H1 (cell line): ENCODE results near the gene PLPPR1. TPM values are rescaled to one million over a fixed set of nuclear protein-coding genes. Genes with fewer than 3 reads are reported as not detected.

Experiments
- CTCF ChIA-PET: fragments of 300-600 bp; sonication (Branson Sonifier 250); formaldehyde crosslinking; loops from one replicate; lab custom pipeline; 2021; ENCODE audit not compliant: partially characterized antibody; lab: Charles Lee
- POLR2A ChIA-PET: fragments of 300-600 bp; sonication (Branson Sonifier 250); formaldehyde crosslinking; loops from one replicate; lab custom pipeline; 2021; ENCODE audit warnings: inconsistent platforms; ENCODE audit not compliant: partially characterized antibody; lab: Charles Lee
- DNase-seq, 2 experiments: peaks; one replicate each; pipeline versions ENCODE4 v3.0.0 to v3.0.0-alpha.2; 2010 to 2022; ENCODE audit warnings: low spot score in 2 of 2, low read depth in 1 of 2, mixed read lengths in 1 of 2
- FAIRE-seq: peaks from 2 replicates; lab custom pipeline; 2011; peaks lifted over from hg19 to GRCh38; lab: Jason Lieb, UNC
- H2AFZ ChIP-seq: 2 replicates; pipeline ENCODE4 v1.8.1; 2012; ENCODE audit warnings: low read length, inconsistent platforms
- H2AK5ac ChIP-seq: 2 replicates; pipeline ENCODE4 v1.6.1; 2013; ENCODE audit warnings: low read depth, low read length
- H2BK120ac ChIP-seq: replicated peaks from 2 replicates; pipeline ENCODE3; 2013; ENCODE audit warnings: low read depth, low read length, inconsistent platforms
- H2BK12ac ChIP-seq: 2 replicates; pipeline ENCODE4 v1.6.1; 2013; ENCODE audit warnings: low read depth, low read length
- H2BK15ac ChIP-seq: 2 replicates; pipeline ENCODE4 v1.6.1; 2013; ENCODE audit warnings: low read length
- H2BK20ac ChIP-seq: 2 replicates; pipeline ENCODE4 v1.6.1; 2013; ENCODE audit warnings: low read length
- H2BK5ac ChIP-seq: 2 replicates; pipeline ENCODE4 v1.6.1; 2013; ENCODE audit warnings: low read depth, low read length
- H3K14ac ChIP-seq: 2 replicates; pipeline ENCODE4 v1.6.1; 2013; ENCODE audit warnings: inconsistent platforms; ENCODE audit not compliant: insufficient read length
- H3K18ac ChIP-seq: 2 replicates; pipeline ENCODE4 v1.6.1; 2013; ENCODE audit warnings: low read length; ENCODE audit errors: extremely low read depth
- H3K23ac ChIP-seq: 2 replicates; pipeline ENCODE4 v1.6.1; 2013; ENCODE audit warnings: inconsistent platforms; ENCODE audit not compliant: insufficient read length
- H3K23me2 ChIP-seq: 2 replicates; pipeline ENCODE4 v1.6.1; 2013; ENCODE audit warnings: low read depth, low read length
- H3K27ac ChIP-seq: 2 replicates; pipeline ENCODE4 v1.6.1; 2011; ENCODE audit warnings: low read depth, low read length, inconsistent platforms
- H3K27me3 ChIP-seq, 4 experiments: replicated peaks in 1 of 4; 1 replicate in 1 of 4; 2 replicates in 3 of 4; pipeline versions ENCODE4 v1.6.1 to v1.8.1; 2011 to 2013; ENCODE audit warnings: low read length in 3 of 4, mild to moderate bottlenecking in 3 of 4, inconsistent platforms in 2 of 4, mixed read lengths in 2 of 4, moderate library complexity in 1 of 4; ENCODE audit not compliant: control insufficient read depth in 3 of 4, insufficient read depth in 3 of 4; ENCODE audit errors: extremely low read depth in 1 of 4
- H3K36me3 ChIP-seq, 4 experiments: 2 replicates each; pipeline versions ENCODE4 v1.6.1 to v1.8.1; 2011 to 2013; ENCODE audit warnings: mild to moderate bottlenecking in 4 of 4, low read length in 3 of 4, moderate library complexity in 2 of 4, control low read depth in 1 of 4, inconsistent platforms in 1 of 4; ENCODE audit not compliant: insufficient read depth in 4 of 4, control insufficient read depth in 2 of 4
- H3K4ac ChIP-seq: replicated peaks from 2 replicates; pipeline ENCODE3; 2013; ENCODE audit warnings: low read length, low read depth, mixed read lengths, inconsistent platforms; ENCODE audit not compliant: insufficient read length
- H3K4me1 ChIP-seq, 4 experiments: replicated peaks in 1 of 4; 1 replicate in 1 of 4; 2 replicates in 3 of 4; pipeline versions ENCODE4 v1.6.1 to v1.8.1; 2011 to 2013; ENCODE audit warnings: low read length in 3 of 4, inconsistent platforms in 2 of 4, mixed read lengths in 1 of 4; ENCODE audit not compliant: insufficient read depth in 4 of 4, control insufficient read depth in 3 of 4
- H3K4me2 ChIP-seq, 2 experiments: 2 replicates each; pipeline versions ENCODE4 v1.6.1 to v1.8.1; 2011 to 2013; ENCODE audit warnings: low read depth in 2 of 2, low read length in 2 of 2, control low read depth in 1 of 2, inconsistent platforms in 1 of 2, mild to moderate bottlenecking in 1 of 2; ENCODE audit not compliant: insufficient read depth in 1 of 2
- H3K4me3 ChIP-seq, 4 experiments: fragments of 200-600, 300-600 bp in 1 of 4; sonication (generic), shearing (Covaris generic), sonication (Bioruptor Twin) in 1 of 4; 2 replicates each; pipeline versions ENCODE4 v1.5.1 to v1.8.1; 2011 to 2016; ENCODE audit warnings: low read length in 4 of 4, low read depth in 3 of 4, control low read depth in 2 of 4, inconsistent platforms in 2 of 4, mild to moderate bottlenecking in 2 of 4, mixed read lengths in 1 of 4, moderate library complexity in 1 of 4; ENCODE audit not compliant: insufficient read depth in 2 of 4; ENCODE audit errors: extremely low read depth in 1 of 4
- H3K56ac ChIP-seq: replicated peaks from 2 replicates; pipeline ENCODE3; 2013; ENCODE audit warnings: low read depth, mild to moderate bottlenecking, mixed read lengths, low read length, inconsistent platforms; ENCODE audit not compliant: insufficient read length
- H3K79me1 ChIP-seq: 2 replicates; pipeline ENCODE4 v1.6.1; 2013; ENCODE audit warnings: low read depth, low read length, control low read depth
- H3K79me2 ChIP-seq, 2 experiments: 2 replicates each; pipeline versions ENCODE4 v1.6.1 to v1.8.1; 2012 to 2013; ENCODE audit warnings: low read length in 2 of 2, mild to moderate bottlenecking in 2 of 2, inconsistent platforms in 1 of 2; ENCODE audit not compliant: insufficient read depth in 2 of 2, control insufficient read depth in 1 of 2
- H3K9ac ChIP-seq, 4 experiments: replicated peaks in 1 of 4; 1 replicate in 1 of 4; 2 replicates in 3 of 4; pipeline versions ENCODE4 v1.6.1 to v1.8.1; 2011 to 2013; ENCODE audit warnings: low read depth in 3 of 4, low read length in 3 of 4, control low read depth in 2 of 4, mild to moderate bottlenecking in 2 of 4, moderate library complexity in 2 of 4, inconsistent platforms in 1 of 4; ENCODE audit errors: extremely low read depth in 1 of 4
- H3K9me3 ChIP-seq, 2 experiments: 2 replicates each; pipeline versions ENCODE4 v1.6.1 to v1.8.1; 2012 to 2013; ENCODE audit warnings: mild to moderate bottlenecking in 2 of 2, moderate library complexity in 2 of 2, control low read depth in 1 of 2, inconsistent platforms in 1 of 2, low read depth in 1 of 2, low read length in 1 of 2, mixed read lengths in 1 of 2; ENCODE audit not compliant: insufficient read depth in 2 of 2
- H4K20me1 ChIP-seq, 2 experiments: replicated peaks in 1 of 2; 2 replicates each; pipeline versions ENCODE3 to v1.8.1; 2011 to 2013; ENCODE audit warnings: inconsistent platforms in 2 of 2, low read length in 2 of 2, mild to moderate bottlenecking in 1 of 2; ENCODE audit not compliant: insufficient read depth in 2 of 2, control insufficient read depth in 1 of 2
- H4K5ac ChIP-seq: 2 replicates; pipeline ENCODE4 v1.6.1; 2013; ENCODE audit warnings: low read length, low read depth, mixed read lengths, inconsistent platforms; ENCODE audit not compliant: insufficient read length
- H4K8ac ChIP-seq: 2 replicates; pipeline ENCODE4 v1.8.0; 2013; ENCODE audit warnings: mild to moderate bottlenecking, moderate library complexity, low read length, inconsistent platforms; ENCODE audit not compliant: insufficient read depth; ENCODE audit errors: extremely low read depth
- H4K91ac ChIP-seq: replicated peaks from 2 replicates; pipeline ENCODE3; 2013; ENCODE audit warnings: low read length, mixed read lengths, inconsistent platforms; ENCODE audit not compliant: insufficient read length
- BACH1 ChIP-seq: IDR thresholded peaks from 2 replicates; pipeline ENCODE4 v1.6.1; 2012; ENCODE audit warnings: low read length, improper control_type of control experiment
- CBX5 ChIP-seq: fragments of 300-800, 300-1000 bp; sonication (generic); IDR thresholded peaks from 2 replicates; pipeline ENCODE4 v1.7.1; 2016; ENCODE audit warnings: antibody characterized with exemption, low read length, low read depth
- EZH2 ChIP-seq: fragments of 200-600 bp; sonication (generic); IDR thresholded peaks from 2 replicates; pipeline ENCODE4 v1.7.1; 2012; ENCODE audit warnings: low read depth, mild to moderate bottlenecking, moderate library complexity, low read length, inconsistent platforms; ENCODE audit not compliant: severe bottlenecking
- HDAC2 ChIP-seq, 2 experiments: fragments of 300-600 bp in 1 of 2; sonication (generic) in 1 of 2; IDR thresholded peaks; 2 replicates each; pipeline ENCODE4 v1.6.1; 2011 to 2012; ENCODE audit warnings: low read depth in 2 of 2, low read length in 2 of 2, mild to moderate bottlenecking in 2 of 2, moderate library complexity in 2 of 2, borderline replicate concordance in 1 of 2, inconsistent platforms in 1 of 2
- MAX ChIP-seq: IDR thresholded peaks from 2 replicates; pipeline ENCODE4 v1.6.1; 2012; ENCODE audit warnings: inconsistent platforms
- RNF2 ChIP-seq: fragments of 200-900, 300-1000 bp; sonication (generic); IDR thresholded peaks from 2 replicates; pipeline ENCODE4 v1.7.1; 2016; ENCODE audit warnings: borderline replicate concordance, low read depth, mild to moderate bottlenecking, antibody characterized with exemption, low read length; ENCODE audit not compliant: poor library complexity, severe bottlenecking; ENCODE audit errors: missing control alignments
- SIX5 ChIP-seq: IDR thresholded peaks from 2 replicates; pipeline ENCODE4 v1.6.1; 2011; ENCODE audit warnings: mild to moderate bottlenecking, low read depth, low read length
- SP4 ChIP-seq: IDR thresholded peaks from 2 replicates; pipeline ENCODE4 v1.6.1; 2012; ENCODE audit warnings: low read length, inconsistent platforms
- WGBS, 2 experiments: shearing (Covaris generic) in 1 of 2; methylation state at CpG; one replicate each; pipeline versions ENCODE4 v1.1.6 to v1.1.7; 2013 to 2015; ENCODE audit warnings: low lambda C conversion rate in 2 of 2, mixed read lengths in 2 of 2, inconsistent platforms in 1 of 2, low coverage in 1 of 2, missing lambda C conversion rate in 1 of 2; ENCODE audit not compliant: insufficient replicate concordance in 2 of 2, insufficient coverage in 1 of 2, insufficient read length in 1 of 2; ENCODE audit errors: extremely low coverage in 1 of 2, missing lambda C conversion rate in 1 of 2; 5-methylcytosine and 5-hydroxymethylcytosine counted together
- polyA plus RNA-seq, 7 experiments: library from polyadenylated mRNA; depleted of rRNA in 3 of 7; stranded (reverse) in 5 of 7; unstranded in 2 of 7; fragments of >200 nt in 5 of 7; fragments of 200-250 nt in 2 of 7; gene quantifications; 1 replicate in 5 of 7; 2 replicates in 1 of 7; 4 replicates in 1 of 7; pipeline versions ENCODE4 v1.2.1 to v1.2.3, GENCODE V29; 2011 to 2013; ENCODE audit warnings: missing spikeins in 2 of 7, mixed read lengths in 2 of 7
- total RNA-seq: library from RNA; stranded (reverse); fragmentation: NEBNext Ultra II Directional; extraction: Animal tissue kit (Norgen Biotek cat#: 25700); gene quantifications from 2 replicates; pipeline ENCODE4 v1.2.1, GENCODE V29; 2021

The PLPPR1 gene
- total and polyA plus RNA-seq, 2 of the 8 experiments (the other 6 are each of a cell fraction or from before 2014, with no cell fraction given): 1.4 to 1.8 TPM

- Histone ChIP-seq H4K5ac (no peak overlapping the region), H3K14ac (no peak overlapping the region), H3K23me2 (no peaks in the 10 kb centered on the region), H2BK120ac (no peak overlapping the region), H3K79me1 (no peaks in the 10 kb centered on the region), H2AK5ac (no peak overlapping the region), H2BK20ac (no peak overlapping the region), H3K4ac (no peak overlapping the region), H4K20me1 (no peaks in the 10 kb centered on the region), H3K9me3 (no peaks in the 10 kb centered on the region; a peak in 1 of 4 replicates), H2BK12ac (no peak overlapping the region), H4K91ac (no peak overlapping the region), H3K4me3 (no peak overlapping the region), H2BK15ac (no peak overlapping the region), H4K8ac (no peak overlapping the region), H2BK5ac (no peak overlapping the region), H3K27ac (no peak overlapping the region), H3K27me3 (no peaks in the 10 kb centered on the region), H3K79me2 (no peaks in the 10 kb centered on the region), H3K4me1 (no peaks in the 10 kb centered on the region), H3K36me3 (no peaks in the 10 kb centered on the region), H3K56ac (no peak overlapping the region), H3K23ac (no peak overlapping the region), H3K4me2 (no peak overlapping the region), H3K18ac (no peak overlapping the region), H2AFZ (no peak overlapping the region), H3K9ac (no peak overlapping the region)
- ChIA-PET POLR2A (no interaction called here), CTCF (interaction anchor here (0.6 to 1.5 kb wide), 5 partner anchors 16 to 474 kb away, joined by 3 to 4 read pairs (median 3); no protein-coding TSS in a partner anchor)
- WGBS, 2 experiments: 95% methylated on average over 1 of the region's 1 CpG; no CpG with 5 or more reads in 1 of the 2 experiments
- no peak for FAIRE-seq
- no peak for DNase-seq
- TF ChIP-seq SP4: no peak
- TF ChIP-seq RNF2: no peak
- TF ChIP-seq SIX5: no peak
- no peak for TF ChIP-seq CBX5
- no peak for TF ChIP-seq HDAC2 (IDR thresholded peaks at IDR 0.05; ENCODE audit: borderline replicate concordance in 1 of 2, low read depth in 2 of 2, low read length in 2 of 2)
- no peak for TF ChIP-seq EZH2
- TF ChIP-seq MAX: no peak
- TF ChIP-seq BACH1: no peak
Observed at GRCh38 chr9:101173907-101174306, 145.4 kb downstream of the PLPPR1 start.
